Epithelial cell of esophagus (primary cell): ENCODE results near the gene GALNT15.

Experiments used
- DNase-seq: peaks from one replicate; pipeline ENCODE4 v3.0.0; 2010; ENCODE audit warnings: low read depth
- H3K4me3 ChIP-seq: 2 replicates; pipeline ENCODE4 v1.5.1; 2011; ENCODE audit warnings: mild to moderate bottlenecking, low read length, control low read depth
- TF ChIP-seq, protein P1 (sequence below): IDR thresholded peaks from 2 replicates; pipeline ENCODE4 v1.5.1; 2011; ENCODE audit warnings: low read depth, mild to moderate bottlenecking, low read length, control low read depth, inconsistent platforms; ENCODE audit not compliant: insufficient read depth; ENCODE audit errors: missing control alignments

Gene GALNT15

DNA sequence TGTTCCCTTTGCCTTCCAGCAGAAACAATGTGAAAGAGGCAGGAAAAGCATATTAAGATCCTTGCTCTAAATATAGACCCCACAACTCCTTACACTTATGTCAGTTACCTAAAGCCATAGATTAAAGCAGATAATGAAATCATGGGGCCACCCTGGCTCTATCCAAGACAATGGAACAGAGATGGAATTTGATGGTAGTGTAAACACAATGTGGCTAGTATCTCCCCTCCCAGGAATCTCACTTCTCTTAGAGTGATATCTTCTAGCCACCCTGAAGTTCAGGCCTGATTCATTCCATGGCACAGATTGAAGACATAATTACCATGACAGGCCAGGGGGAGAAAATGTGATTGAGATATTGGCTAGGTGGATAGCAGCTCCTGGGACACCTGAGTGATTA lies 32.6 kb downstream of the GALNT15 start:
- no peak for DNase-seq
- H3K4me3 ChIP-seq: no peak overlapping the region
- TF ChIP-seq, protein P1, sequence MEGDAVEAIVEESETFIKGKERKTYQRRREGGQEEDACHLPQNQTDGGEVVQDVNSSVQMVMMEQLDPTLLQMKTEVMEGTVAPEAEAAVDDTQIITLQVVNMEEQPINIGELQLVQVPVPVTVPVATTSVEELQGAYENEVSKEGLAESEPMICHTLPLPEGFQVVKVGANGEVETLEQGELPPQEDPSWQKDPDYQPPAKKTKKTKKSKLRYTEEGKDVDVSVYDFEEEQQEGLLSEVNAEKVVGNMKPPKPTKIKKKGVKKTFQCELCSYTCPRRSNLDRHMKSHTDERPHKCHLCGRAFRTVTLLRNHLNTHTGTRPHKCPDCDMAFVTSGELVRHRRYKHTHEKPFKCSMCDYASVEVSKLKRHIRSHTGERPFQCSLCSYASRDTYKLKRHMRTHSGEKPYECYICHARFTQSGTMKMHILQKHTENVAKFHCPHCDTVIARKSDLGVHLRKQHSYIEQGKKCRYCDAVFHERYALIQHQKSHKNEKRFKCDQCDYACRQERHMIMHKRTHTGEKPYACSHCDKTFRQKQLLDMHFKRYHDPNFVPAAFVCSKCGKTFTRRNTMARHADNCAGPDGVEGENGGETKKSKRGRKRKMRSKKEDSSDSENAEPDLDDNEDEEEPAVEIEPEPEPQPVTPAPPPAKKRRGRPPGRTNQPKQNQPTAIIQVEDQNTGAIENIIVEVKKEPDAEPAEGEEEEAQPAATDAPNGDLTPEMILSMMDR: no peak

DNA sequence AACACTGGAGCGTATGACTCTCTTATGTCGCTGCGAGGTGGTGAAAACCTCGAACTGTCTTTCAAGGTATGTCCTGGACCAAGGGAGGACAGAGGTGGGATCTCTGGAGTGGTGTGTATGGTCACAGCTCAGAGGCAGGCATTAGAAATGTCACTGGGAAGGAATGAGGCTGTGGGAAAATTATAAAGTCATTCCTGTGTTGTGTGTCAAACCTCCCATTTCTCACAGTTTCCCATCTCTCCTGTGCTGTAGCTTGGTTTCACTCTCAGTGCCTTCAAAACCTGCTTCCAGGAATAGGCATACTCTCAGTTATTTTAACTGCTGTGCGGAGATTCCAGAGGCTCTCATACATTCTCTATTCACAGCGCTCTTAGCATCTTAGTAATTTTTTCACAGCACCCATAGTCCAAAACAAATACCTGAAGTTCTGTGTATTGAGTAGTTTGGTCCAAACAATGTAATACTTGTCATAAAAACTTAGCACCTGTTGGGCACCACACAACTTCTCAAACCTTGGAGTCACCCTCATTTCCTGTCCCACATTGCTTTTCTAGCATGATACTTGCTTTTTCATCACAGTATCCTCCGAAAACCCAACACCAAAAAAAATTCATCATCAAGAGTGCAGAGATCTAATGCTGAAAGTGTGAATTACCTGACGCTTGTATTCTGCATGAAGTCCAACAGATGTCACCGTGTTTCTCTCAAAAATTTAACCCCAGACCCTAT lies 36.9 kb downstream of the GALNT15 start:
- no peak for DNase-seq
- TF ChIP-seq, protein P1: no peak
- no peak overlapping the region for H3K4me3 ChIP-seq

DNA sequence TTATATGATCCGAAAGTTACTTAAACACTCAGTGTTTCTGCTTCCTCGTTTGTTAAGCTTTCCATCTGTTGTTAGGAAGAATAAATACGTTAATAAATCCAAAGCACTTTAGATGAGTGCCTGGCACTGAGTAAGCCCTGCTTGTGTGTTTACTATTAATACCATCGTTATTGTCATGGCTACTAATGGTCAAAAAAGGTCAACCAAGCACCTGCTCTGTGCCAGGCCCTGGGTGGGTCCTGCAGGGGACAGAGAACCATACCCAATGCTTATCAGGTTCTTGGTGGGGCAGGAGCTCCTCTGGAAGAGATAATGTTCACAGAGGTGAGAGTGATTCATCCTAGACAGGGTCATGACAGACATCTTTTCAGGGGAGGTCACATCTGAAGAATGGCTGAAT lies 39.9 kb downstream of the GALNT15 start:
- no peak overlapping the region for H3K4me3 ChIP-seq
- DNase-seq: no peak

DNA sequence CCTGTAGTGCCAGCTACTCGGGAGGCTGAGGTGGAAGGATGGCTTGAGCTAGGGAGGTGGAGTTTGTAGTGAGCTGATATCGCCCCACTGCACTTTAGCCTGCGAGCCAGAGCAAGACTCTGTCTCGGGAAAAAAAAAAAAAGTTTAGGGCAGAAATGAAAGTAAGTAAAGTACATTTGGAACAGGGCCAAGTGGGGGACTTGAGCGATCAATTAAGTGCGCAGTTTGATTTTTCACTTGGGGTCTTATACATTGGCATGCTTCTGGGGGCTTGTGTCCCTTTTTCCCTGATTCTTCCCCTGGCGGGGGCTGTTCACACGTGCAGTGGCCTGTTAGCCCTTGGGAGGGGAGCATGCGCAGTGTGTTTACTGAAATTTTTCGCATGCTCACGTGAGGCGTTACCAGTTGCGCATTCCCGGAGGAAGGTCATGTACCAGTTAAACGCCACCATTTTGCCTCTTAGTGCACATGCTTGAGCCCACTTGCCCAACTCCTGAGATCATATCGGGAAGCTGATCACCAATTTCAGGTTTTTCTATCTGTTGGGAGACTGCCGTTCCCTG lies 42.0 kb downstream of the GALNT15 start:
- H3K4me3 ChIP-seq: no peak overlapping the region
- DNase-seq: no peak
- TF ChIP-seq, protein P1: no peak

More for the DNA sequence above, 39.9 kb downstream of the GALNT15 start:
- TF ChIP-seq, protein P1: no peak

DNA sequence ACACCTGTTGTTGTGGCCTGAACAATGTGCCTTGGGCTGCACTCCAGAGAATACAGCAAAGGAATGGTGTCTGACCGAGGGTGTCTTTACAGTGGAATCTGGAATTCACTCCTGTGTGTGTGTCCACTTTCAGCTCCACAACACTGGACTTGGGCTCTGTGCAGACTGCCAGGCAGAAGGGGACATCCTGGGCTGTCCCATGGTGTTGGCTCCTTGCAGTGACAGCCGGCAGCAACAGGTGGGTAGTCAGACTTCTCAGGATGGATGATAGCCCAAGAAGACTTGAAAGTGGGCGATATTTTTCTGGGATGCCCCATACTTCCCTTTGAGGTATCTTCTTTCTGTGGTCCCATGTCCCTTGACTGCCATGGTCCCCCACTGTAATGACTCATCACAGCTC lies 45.3 kb downstream of the GALNT15 start:
- H3K4me3 ChIP-seq: no peak overlapping the region
- TF ChIP-seq, protein P1: no peak
- no peak for DNase-seq

DNA sequence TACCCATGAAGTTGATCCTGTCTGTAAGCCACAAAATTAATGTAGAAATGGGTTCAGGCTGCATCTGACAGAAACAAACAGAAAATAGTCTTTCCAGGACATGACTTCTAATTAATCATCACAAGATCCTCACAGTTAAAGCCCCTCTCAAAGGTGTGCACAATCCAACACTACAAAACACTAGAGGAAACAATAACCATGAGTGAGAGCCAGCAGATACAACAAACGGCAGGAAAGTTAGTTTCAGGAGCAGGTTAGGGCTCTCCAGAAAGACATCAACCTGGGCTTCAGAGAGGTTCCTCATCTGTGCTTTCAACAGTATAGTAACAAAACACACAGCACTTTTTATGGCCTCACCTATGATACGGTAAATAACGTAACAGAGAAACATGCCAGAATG lies 47.5 kb downstream of the GALNT15 start:
- TF ChIP-seq, protein P1: no peak
- no peak overlapping the region for H3K4me3 ChIP-seq
- no peak for DNase-seq

DNA sequence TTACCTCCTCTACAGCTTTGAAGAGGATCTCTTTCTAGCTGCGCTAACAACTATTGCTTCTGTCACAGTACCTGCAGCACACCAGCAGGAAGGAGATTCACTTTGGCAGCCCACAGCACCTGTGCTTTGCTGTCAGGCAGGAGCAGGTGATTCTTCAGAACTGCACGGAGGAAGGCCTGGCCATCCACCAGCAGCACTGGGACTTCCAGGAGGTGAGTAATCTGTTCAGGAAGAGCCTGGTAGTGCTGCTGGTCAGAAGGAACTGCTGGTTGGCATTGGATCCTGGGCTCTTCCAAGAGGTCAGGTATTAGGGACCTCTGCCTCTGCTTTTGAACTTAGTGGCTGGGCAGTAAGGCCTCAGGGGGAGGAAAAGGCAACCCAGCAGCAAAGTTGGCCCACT lies 48.1 kb downstream of the GALNT15 start:
- H3K4me3 ChIP-seq: no peak overlapping the region
- TF ChIP-seq, protein P1: no peak
- no peak for DNase-seq
